Stimulated activated CD4-positive, alpha-beta T cell treated with anti-CD3 and anti-CD28 coated beads, TNF-alpha, amount 100 ng/mL, for 48 hours (primary cell): ENCODE measurements around the gene COPS2.

Experiments
- DNase-seq, 3 donors: peaks; one replicate each; pipeline ENCODE4 v3.0.0-alpha.2; 2020; ENCODE audit warnings: low read depth in 3 of 3

COPS2 gene

DNA sequence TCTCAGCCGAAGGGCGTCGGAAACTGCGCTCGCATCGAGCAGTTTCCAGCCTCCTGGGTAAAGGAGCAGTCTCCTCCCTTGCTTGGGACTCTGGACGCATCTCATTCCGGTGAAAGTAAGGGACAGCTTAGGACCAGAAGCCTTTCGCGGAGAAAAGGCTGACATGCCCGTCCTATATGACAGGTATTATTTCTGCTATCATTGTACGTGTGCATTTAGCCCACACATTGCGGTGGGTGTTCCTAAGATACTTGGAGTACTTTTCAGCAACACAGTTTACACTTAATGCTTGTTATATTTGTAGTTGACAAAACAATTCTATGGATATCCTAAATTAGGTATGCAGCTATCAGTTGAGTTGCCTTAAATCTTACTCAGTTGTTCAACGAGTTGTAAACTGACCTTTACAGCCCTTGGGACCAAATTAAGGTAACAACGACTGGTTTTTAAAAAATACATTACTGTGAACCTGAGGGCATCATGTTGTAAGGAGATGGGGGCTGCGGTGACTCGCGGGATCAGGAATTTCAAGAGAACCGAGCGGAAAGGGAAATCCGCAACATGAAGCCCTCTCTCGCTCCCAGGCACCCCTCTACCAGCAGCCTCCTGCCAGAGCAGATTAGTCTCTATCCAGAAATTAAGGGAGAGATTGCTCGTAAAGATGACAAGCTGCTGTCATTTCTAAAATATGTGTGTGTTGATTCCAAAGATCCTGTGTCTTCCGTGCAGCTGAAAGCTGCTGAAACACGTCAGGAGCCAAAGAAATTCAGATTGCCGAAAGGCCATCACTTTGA, 632 bp upstream of the COPS2 start:
- no peak for DNase-seq

DNA sequence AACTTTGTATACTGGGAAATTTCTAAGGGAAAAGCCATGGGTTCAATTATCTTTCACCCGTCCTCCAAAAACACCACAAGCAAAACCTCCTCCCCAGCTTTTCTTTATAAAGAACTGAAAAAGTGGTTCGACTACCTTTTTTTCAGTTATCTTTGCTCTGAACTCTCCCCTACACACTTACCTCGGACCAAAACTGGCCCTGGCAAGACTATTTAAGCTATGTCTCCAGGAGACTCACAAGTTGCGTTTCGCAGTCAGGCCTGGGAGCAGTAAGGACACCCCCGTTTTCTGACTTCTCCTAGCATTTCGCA, 645 bp downstream of the COPS2 start:
- DNase-seq, result no peak

DNA sequence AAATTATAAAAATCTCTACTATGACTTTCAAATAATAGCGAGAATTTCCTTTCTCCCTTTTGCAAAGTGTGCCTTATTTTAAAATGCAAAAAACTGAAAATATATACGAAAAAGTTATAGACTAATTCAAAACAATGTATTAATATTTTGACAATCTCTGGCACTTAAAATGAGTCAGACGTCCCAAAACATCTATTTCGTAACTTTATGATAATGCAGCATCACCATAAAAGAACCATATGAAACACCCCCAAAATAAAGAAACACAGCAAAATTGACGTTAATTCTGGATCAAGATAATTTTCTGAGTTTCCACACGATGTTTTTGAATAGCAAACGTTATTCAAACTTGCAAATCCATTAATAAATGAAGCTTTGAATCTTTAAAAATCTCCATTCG, 1.0 kb downstream of the COPS2 start:
- DNase-seq, result no peak

DNA sequence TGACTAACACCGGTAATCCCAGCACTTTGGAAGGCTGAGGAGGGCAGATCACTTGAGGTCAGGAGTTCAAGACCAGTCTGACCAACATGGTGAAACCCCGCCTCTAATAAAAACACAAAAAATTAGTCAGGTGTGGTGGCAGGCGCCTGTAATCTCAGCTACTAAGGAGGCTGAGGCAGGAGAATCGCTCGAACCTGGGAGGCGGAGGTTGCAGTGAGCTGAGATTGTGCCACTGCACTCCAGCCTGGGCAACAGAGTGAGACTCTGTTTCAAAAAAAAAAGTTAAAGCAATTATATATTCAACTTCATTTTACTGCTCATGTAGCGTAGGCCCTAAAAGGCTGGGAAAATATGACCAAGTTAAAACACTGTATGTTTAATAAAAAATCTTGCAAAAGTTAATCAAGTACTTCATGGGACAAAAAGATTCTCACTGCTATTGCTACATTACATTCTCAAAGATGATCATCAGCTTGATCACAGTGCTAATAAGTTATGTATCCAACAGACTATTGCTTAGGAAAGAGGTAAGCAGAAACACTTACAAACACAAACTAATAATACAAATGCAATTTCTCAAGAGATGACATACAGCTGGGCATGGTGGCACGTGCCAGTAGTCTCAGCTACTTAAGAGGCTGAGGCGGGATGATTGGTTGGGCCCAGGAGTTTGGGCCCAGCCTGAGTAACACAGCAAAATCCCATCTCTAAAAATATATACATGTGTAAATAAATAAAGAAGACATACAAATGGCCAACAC, 2.7 kb downstream of the COPS2 start:
- no peak for DNase-seq

DNA sequence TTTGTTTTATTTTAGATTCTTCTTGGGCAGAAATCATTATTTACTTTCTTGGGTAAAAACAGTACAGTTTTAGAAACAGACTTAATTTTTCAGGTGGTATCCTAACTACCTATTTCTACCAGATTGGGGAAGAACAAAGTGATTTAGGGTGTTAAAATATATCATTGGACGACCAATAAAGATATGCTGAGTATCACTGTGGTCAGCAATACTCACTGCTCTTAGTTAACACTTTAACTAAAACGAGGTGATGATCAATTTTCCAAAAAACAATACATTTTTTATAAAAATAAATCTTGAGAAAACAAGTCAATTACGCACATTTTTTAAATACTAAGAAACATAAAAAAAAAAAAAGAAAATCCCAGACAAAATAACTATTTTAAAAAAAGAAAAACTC, 3.6 kb downstream of the COPS2 start:
- DNase-seq, result no peak

DNA sequence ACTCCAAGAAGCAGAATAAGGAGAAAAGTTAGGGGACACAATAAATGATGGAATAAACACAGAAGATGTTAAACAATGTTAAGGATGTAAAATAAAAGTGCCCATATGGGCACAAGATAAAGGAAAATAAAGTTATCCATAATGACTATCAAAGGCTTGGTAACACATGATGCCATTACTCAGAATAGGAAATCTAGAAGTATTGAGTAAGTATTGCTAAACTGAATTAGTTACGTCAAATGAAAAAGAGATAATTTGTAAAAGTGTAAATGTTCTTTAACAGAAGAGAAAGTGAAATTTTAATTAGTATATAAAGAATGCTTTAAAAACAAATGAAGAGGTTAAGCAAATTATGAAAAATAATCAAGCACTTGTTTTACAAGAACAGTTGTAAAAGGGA, 6.7 kb downstream of the COPS2 start:
- DNase-seq, result no peak

DNA sequence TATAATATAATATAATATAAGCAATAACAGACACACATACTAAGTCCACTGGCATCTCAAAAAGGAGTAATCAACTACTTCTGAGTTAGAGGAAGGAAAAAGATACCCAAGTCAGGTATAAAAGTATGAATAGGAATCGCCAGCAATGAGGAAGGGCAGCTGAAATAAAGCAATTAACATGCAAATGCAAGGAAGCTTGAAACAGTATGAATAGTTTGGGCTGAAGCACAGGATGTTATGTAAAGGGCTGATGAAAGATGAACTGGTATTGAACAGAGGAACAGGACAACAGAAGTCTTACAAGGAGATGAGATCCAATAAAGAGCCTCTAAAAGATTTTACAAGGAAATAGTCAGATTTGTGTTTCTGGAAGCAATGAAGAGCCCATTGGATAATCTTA, 7.1 kb downstream of the COPS2 start:
- DNase-seq, result no peak

DNA sequence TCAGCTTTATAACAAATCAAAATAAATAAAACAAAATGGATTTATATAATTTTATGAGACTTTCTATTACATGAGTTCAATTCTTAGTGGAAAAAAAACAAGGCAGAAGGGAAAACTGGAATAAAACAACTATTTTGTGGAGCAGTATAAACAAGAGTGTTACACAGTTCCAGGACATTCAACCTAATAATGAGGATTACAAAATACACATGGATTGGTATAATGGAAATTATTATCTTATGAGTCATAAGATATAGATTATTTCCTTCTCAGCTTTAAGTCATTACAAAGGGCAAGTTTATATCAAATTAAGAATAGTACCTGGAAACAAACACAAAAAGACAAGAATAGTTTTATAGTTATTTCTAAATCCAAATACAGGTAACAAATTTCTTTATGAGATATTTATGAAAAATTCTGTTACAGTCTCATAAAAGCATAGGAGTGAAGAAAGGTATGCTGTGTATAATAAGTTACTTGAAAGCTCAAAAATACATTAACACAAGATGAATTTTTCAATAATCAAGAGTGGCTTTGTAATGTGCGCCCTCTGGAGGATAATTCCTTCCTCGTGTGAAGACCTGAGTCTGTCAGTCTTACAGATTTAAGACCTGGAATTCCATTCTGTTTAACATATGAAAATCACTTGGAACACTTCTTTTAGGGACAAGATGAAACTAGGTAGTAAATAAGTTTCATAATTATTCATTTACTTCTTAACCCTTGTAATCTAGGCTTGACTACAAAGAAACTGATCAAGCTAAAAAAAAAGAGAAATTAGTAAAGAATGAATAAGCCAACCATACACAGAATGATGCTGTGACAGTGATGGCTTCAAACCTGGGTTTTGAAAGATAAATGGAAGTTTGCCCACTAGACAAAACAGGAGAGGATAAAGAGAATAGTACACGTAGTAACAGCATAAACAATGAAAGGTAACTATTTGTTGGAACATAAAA, 9.5 kb downstream of the COPS2 start:
- no peak for DNase-seq

DNA sequence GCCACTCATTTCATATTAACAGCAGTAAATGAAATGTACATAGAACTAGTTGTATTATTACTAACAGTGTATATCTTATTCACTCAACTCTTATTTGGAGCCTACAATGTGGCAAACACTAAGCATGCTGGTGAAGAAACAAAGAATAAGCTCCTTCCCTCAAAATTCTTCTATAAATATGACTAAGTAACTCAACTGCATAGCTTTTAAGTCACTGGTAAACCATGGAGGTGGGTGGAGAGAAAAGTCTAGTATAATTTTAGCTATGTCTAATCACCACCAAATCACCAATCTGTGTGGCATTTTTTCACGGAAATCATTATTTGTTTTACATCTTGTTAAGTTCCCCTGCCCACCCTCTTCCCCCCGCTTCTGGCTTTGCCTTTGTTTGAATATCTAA, 17.5 kb downstream of the COPS2 start:
- DNase-seq, result no peak

DNA sequence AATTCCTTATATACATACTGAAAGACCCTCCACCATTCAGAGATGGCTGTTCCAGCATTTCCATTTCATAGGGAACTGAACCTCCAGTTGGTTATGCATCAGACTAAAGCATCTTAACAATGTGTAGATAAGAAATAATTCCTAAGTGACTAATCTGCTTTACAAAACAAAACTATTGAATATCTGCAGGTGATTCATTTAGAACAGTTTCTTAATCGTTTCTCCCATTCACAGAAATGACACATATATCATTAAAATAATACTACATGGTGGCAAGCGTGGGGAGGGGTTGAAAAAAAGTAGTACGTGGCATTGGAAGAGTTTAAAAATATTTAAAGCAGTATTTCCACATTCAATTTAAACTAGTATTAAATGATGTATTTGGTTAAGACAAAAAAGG, 19.5 kb downstream of the COPS2 start:
- no peak for DNase-seq

DNA sequence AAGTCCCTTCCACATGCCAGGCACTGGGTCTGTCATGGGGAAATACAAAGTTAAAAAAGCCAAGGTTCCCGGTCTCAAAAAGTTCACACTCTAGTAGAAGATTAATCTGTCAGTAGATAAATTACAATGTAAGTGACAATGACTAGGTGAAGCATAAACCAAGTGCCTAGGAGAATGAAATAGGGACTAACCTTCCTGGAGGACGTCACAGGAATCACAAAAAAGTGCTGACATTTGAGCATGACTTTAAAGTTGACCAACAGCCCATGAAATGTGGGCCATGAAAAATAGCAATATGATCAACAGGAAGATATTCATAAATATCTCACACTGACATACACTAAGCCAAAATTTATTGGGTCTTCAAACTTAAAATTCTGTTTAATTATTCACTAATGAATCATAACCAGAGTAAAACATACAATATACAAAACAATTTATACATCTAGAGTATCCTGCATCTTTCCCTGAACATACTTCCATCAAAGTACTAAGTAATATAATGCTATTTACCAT, 20.0 kb downstream of the COPS2 start:
- DNase-seq, result no peak

DNA sequence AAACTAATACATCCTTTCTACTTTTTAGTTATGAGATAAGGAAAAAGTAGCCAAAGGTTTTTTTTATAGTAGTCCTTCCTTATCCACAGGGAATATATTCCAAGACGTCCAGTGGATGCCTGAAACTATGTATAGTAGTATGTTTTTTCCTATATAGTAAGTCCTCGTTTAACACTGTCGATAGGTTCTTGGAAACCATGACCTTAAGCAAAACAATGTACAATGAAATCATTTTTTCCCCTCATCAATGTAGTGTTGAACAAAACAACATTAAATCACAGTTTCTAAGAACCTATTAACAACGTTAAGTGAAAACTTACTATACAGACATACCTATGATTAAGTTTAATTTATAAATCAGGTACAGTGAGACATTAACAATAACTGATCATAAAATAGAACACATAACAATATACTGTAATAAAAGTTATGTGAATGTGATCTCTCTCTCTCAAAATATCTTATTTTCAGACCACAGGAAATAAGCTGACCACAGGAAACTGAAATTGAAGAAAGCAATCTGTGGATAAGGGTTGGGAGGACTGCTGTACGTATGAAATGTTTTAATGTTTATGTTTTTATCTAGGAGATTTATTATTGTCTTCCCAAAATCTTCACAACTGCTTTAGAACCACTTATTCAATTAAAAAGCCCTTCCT, 20.6 kb downstream of the COPS2 start:
- DNase-seq, result no peak

DNA sequence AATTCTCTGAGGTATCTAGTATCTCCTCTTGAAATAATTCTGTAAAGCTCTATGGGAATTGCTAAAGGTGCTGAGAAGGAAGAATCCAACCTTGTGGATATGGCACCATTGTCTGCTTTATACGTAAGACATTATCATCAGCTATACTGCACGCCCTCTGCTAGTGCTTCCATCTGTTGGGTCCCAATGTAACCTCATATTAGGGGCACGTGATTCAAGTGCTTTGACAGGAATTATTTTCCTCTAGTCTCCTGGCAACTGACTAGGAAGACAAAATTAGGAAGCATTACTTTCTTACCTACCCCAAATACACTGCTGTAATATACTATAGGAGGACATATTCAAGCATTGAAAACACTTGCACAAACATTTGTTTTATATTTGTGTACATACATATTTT, 24.0 kb downstream of the COPS2 start:
- no peak for DNase-seq

DNA sequence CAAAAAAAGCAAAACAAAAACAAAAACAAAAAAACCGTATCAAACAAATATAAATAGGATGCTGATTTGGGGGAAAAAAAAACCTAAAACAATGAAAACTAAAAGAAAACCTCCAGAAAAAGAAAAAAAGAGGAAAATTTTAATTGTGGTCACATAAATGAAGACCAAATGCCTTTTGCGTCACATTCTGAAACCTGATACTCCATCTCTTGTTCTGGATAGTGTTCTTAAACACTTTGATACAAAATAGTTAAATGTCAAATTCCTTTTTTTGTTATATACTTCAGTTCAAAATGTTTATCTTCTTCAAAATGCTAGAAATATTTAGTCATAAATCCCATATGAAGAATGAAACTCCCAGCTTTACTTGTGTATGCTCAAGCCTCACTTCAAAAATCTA, 31.0 kb downstream of the COPS2 start:
- DNase-seq, result no peak

DNA sequence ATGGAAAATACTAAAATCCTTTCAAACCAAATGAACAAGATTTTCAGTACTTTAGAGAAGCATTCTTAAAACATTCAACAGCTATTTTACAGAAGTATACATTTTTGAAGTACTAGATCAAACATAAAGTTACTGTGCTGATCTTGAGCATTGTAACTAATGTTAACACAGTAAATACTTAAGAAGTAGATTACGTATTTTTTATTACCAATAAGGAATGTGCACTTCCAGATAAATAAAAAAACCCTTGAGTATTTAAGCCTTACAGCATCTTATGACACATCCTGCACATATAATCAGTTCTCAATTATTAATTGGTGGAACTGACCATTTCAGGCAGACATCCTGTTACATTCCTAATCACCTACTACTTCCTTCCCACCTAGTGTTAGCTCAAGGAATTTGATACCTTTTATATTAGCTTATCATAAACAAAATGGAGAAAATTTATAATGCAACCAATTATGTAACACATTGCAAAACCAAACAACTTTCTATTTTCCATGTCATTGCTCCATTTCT, 32.8 kb downstream of the COPS2 start:
- no peak for DNase-seq

DNA sequence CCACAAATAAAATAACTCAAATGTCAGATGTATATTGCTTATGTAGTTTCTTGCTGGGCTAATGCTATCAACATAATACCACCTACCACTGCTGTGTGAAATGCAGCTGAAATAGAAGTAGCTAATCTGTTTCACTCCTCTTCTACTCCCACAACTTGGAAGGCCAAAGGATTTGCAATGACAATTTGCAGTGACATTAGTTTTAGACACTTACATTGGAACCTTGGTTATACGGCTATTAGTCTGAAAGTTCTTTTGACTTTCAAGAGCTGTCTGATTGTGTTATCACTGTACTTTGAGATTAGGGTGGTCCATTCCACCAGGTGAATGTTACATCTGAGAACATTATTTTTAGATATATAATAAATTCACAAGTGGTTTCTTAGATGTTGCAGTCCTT, 33.5 kb downstream of the COPS2 start:
- DNase-seq, result no peak

DNA sequence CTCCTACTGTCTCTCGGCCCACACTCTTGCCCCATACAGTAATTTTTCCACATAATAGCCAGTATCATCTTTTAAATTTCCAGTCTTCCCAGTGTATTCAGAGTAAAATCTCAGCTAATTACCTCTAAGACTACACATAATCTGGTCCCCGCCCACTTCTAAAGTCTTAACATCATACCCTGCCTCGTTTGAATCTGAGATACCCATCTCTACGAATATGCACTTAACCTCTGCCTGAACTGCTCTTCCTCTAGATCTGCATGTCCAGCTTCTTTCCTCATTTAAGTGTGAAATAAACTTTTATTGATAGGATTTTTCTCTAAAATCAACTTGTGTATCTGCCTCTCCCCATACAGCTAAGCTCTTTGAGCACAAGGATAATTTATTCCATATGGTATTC, 34.6 kb downstream of the COPS2 start:
- no peak for DNase-seq

DNA sequence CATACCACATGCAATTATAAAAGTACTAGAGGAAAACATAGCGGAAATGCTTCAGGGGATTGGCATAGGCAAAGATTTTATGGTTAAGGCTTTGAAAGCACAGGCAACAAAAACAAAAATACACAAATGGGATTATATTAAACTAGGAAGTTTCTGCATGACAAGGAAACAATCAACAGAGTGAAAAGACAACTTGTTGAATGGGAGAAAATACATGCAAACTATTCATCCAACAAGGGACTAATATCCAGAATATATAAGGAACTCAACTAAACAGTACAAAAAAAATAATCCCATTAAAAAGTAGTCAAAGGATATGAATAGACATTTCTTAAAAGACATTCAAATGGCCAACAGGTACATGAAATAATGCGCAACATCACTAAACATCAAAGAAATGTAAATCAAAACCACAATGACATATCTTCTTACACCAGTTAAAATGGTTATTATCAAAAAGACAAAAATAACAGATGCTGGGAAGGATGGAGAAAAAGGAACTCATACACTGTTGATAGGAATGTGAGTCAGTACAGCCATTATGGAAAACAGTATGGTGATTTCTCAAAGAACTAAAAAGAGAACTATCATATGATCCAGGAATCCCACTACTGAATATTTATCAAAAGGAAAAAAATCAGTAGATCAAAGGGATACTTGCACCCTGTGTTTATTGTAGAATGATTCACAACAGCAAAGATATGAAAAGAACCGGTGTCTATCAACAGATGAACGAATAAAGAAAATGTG, 39.1 kb downstream of the COPS2 start:
- DNase-seq, result no peak

DNA sequence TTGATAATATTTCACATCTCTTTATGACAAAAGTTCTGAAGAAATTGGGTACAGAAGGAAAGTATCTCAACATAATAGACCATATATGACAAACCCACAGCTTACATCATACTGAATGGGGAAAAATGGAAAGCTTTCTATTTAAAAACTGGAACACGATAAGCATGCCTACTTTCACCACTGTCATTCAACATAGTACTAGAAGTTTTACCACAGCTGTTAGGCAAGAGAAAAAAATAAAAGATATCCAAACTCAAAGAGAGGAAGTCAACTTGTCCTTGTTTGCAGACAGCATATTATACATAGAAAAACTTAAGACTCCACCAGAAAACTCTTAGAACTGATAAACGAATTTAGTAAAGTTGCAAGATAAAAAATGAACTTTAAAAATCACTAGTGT, 40.3 kb downstream of the COPS2 start:
- no peak for DNase-seq

DNA sequence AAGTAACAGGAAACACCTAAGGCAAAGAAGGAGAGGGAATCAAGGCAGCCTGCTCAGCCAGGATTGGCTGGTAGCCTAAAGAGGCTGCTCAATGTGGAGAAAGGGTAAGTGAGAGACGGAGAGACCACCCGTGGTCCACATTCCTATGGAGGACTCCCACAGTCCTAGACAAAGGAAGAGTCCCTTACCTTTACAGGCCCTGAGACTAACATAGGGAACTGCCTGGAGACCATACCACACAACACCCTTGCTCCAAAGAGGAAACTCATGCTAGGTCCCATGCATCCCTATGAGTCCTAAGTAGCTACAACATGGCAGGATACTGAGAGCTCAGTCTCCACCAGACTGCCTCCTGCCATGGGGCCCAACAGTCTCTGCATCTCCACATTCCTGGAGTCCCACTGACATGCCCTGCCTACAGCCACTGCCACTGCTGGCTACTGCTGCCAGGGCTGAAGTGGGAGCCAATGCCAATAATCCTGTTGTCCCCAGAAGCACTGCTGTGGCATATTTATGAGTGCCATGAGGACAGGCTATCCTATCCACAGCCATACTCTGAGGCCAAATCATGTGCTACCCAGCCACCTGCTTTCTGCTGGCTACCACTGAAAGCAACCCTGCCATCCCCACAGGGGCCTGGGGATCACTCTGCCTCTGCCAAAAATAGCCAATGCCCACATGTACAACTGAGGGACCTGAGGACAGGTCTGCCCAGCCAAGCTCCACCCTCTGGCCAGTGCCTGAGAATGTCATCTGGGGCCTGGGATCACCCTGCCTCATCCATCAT, 45.0 kb downstream of the COPS2 start:
- no peak for DNase-seq
